ENCODE data around the gene CALHM4.

The CALHM4 gene

DNA sequence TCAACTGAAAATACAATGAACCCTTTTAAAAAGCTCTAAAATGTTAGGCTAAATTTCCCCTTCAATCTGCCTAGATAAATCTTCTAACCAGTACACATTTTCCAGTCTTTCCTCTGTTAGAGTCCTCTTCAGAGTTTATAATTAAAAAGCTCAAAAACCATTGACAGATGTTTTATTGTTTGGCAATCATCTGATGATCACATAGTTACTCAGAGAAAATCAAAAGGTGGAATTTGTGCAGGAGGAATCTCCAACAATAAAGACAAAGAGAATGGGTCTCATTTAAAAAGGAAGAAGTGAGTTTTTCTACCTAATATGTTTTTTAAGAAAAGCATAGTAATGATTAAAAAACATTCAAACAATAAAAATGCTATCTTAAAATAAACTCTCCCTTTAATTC, 11.1 kb upstream of the CALHM4 start:
- TF ChIP-seq ZFX (IDR thresholded peaks at IDR 0.05): no peak
- TF ChIP-seq, protein P1, sequence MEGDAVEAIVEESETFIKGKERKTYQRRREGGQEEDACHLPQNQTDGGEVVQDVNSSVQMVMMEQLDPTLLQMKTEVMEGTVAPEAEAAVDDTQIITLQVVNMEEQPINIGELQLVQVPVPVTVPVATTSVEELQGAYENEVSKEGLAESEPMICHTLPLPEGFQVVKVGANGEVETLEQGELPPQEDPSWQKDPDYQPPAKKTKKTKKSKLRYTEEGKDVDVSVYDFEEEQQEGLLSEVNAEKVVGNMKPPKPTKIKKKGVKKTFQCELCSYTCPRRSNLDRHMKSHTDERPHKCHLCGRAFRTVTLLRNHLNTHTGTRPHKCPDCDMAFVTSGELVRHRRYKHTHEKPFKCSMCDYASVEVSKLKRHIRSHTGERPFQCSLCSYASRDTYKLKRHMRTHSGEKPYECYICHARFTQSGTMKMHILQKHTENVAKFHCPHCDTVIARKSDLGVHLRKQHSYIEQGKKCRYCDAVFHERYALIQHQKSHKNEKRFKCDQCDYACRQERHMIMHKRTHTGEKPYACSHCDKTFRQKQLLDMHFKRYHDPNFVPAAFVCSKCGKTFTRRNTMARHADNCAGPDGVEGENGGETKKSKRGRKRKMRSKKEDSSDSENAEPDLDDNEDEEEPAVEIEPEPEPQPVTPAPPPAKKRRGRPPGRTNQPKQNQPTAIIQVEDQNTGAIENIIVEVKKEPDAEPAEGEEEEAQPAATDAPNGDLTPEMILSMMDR (conservative IDR thresholded peaks at IDR 0.05): no peak
- H3K27ac ChIP-seq: no peak overlapping the region

DNA sequence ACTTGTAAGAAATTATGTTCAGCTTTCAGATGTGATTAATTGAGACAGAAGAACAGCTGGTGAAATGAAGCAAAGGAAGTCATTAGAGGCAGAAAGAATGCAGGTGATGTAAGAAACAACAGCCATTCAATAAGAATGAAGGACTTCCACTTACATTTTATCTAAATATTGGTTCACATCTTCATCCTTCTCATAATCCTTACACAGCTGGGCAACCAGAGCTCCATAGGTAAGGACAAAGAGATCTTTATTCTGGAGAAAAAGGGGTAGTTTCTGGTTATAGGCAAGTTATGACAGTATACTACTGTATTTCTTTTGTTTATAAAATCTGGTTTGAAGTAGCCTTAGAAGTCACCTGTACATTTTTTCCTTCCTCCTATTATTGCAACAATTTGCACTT, 10.4 kb upstream of the CALHM4 start:
- no peak overlapping the region for H3K27ac ChIP-seq
- TF ChIP-seq, protein P1 (conservative IDR thresholded peaks at IDR 0.05): no peak
- TF ChIP-seq ZFX (IDR thresholded peaks at IDR 0.05): no peak

GRCh38 chr6:116545651-116546050, 7.9 kb upstream of the CALHM4 start, which contains the start of gene TRAPPC3L:
Gene TRAPPC3L, minus strand, starts transcription at chr6:116545684. Its CDS starts 170 bp downstream, at chr6:116545514.
- no peak within 1 kb of the TSS for H3K27ac ChIP-seq
- TF ChIP-seq ZFX (IDR thresholded peaks at IDR 0.05): no peak
- TF ChIP-seq, protein P1 (conservative IDR thresholded peaks at IDR 0.05): no peak

DNA sequence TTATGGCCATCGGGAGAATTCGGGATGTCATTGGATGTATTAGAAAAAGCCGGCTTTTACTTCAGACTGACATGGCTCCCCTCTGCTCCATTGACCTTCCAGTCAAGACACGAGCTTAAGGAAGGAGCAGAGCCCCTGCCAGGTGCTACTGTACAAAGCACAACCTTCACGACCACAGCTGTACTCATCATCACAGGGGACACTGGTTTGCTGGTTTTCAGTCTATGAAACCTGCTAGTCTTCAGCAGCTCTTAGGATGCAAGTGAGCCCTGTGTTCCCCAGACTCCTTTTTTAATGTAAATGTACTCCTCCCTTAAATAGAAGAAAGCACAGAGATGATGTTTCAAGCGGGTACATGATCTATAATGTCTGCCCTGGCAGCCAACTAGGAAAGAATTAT, 6.2 kb upstream of the CALHM4 start:
- no peak for TF ChIP-seq ZFX (IDR thresholded peaks at IDR 0.05)
- TF ChIP-seq, protein P1 (conservative IDR thresholded peaks at IDR 0.05): no peak
- H3K27ac ChIP-seq: no peak overlapping the region

DNA sequence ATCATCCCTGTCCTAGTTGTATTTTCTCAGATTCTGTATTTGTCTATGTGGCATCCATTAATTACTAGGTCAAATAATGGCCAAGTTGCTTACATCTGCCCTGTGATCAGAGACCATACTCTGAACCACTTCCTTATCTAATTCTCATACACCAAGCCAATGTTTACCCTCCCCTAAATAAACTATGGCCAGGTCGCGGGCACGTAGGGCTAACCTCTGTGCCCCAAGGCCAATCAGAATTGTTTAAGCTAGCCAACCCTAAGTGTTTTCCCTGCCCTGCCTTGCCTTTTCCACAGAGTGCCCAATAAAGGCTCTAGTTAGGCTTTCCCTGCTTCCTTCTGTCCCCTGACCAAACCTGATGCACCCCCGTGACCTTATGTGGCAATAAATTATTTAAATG, 2.8 kb upstream of the CALHM4 start:
- TF ChIP-seq, protein P1 (conservative IDR thresholded peaks at IDR 0.05): no peak
- TF ChIP-seq ZFX (IDR thresholded peaks at IDR 0.05): no peak
- no peak overlapping the region for H3K27ac ChIP-seq

DNA sequence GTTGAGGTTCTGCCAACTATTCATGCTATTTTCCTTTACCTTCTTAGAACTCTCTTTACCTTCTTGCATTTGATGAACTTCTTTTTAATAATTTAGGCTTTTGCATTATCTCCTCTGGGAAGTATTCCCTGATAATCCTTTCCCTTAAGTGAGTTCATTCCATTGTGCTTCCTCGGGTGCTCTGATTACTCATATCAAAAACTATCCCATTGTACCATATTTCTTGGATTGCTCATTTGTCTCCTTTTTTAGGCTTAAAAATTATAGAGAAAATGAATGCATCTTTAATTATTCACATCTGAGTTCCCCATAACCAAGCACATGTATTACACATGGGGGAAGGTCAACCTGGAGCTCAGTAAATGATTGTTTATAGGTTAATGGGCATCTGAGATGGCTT, 2.5 kb downstream of the CALHM4 start:
- no peak overlapping the region for H3K27ac ChIP-seq
- TF ChIP-seq, protein P1 (conservative IDR thresholded peaks at IDR 0.05): no peak
- no peak for TF ChIP-seq ZFX (IDR thresholded peaks at IDR 0.05)

DNA sequence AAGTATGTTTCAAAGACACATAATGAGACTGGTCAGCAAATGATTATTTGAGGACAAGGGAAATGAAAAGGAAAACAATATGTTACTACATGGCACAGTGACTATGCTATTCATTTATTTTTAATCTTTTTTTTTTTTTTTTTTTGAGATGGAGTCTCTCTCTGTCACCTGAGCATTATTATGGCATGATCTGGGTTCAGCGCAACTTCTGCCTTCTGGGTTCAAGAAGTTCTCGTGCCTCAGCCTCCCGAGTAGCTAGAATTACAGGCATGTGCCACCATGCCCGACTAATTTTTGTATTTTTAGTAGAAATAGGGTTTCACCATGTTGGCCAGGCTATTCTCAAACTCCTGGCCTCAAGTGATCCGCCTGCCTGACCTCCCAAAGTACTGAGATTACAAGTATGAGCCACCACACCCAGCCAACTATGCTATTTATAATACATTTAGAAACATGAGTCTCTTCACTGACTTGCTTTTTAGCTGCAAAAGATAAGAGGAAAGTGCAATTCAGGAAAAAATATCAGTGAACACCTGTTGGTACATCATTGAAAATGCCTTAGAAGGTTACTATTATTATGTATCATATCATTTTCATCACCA, 3.4 kb downstream of the CALHM4 start:
- H3K27ac ChIP-seq: no peak overlapping the region
- TF ChIP-seq ZFX (IDR thresholded peaks at IDR 0.05): no peak
- TF ChIP-seq, protein P1 (conservative IDR thresholded peaks at IDR 0.05): no peak
